Kidney glomerular epithelial cell (primary cell): ENCODE results near the gene SNRNP70.
"Not testable (repeated sequence)": the region's sequence is repeated elsewhere in the genome, so short reads cannot be mapped to it uniquely, and the experiment has no call there.

Source experiments
- DNase-seq: peaks from one replicate; lab custom pipeline; 2025; lab: John Stamatoyannopoulos, UW

Gene SNRNP70, protein sequence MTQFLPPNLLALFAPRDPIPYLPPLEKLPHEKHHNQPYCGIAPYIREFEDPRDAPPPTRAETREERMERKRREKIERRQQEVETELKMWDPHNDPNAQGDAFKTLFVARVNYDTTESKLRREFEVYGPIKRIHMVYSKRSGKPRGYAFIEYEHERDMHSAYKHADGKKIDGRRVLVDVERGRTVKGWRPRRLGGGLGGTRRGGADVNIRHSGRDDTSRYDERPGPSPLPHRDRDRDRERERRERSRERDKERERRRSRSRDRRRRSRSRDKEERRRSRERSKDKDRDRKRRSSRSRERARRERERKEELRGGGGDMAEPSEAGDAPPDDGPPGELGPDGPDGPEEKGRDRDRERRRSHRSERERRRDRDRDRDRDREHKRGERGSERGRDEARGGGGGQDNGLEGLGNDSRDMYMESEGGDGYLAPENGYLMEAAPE

DNA sequence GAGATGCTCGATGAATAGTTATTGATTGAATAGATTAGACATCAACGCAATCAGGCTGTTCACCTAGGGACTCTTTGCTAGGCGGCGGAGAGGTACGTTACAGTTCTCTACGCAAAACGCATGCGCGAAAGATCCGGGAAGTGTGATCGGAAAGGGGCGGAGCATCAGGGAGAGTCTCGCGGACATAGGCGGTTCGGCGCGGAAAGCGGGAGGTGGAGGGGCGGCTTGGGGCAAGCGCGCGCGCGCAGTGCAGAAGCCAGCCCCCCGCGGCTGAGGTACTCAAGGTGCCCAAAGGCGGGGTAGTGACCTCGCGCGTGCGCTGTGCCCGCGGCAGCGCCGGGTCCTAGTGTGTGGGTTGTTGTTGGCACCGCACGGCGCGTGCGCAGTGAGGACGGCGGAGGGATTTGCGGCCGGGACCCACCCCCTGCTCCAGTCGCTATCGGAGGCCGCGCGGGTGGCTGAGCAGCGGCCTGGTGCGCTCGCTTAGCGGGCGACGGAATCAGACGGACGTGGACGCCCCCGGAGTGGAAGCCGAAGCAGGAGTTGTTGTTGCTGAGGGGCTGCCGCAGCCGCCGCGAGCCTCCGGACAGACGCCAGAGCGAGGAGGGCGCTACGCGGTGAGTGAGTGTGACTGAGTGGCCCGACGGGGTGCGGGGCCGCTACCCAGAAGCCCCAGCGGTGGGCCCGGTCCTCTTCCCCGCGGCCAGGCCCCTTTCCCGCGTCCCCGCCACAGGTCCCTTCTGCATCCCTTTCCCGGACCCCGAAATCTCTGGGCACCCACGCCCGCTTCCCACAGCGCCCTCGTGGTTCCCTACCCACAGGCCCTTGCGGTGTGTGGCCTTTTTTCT is at the start of gene SNRNP70:
Gene SNRNP70, plus strand, starts transcription at position 432 of the 848 bp plus-strand sequence. CDS start 964 bp downstream, outside the sequence.
- DNase-seq: peak; percentile 97

GRCh38 chr19:49036815-49037214 is 48.4 kb upstream of the SNRNP70 start, which contains the start of gene CGB1:
TSS of gene CGB1 (minus strand) at chr19:49036895. CDS start at chr19:49036711, 184 bp downstream.
- DNase-seq: not testable (repeated sequence)

DNA sequence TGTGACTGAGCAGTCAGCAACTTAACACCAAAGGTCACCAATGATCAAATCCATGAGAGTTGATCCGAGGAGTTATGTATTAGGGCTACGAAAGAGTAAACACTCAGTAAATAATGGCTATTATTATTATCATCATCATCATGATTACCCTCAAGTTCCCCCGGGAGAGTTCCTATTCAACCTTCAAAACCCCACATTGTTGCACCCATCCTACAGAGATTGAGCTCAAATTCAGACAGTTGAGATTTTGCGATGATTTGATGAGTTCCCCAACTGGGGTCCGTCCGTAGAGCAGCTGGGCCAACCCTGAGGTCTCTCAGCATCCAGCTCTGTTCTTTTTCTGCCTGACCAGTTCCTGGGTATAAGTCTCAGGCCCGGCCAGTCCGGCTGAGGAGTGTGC is 47.1 kb upstream of the SNRNP70 start:
- not testable (repeated sequence) for DNase-seq

GRCh38 chr19:49038557-49039276 is 46.5 kb upstream of the SNRNP70 start:
- DNase-seq: peak; percentile 39

GRCh38 chr19:49039736-49040135 is 45.5 kb upstream of the SNRNP70 start:
- DNase-seq: not testable (repeated sequence)

GRCh38 chr19:49042177-49042576 is 43.1 kb upstream of the SNRNP70 start:
- DNase-seq: no peak

DNA sequence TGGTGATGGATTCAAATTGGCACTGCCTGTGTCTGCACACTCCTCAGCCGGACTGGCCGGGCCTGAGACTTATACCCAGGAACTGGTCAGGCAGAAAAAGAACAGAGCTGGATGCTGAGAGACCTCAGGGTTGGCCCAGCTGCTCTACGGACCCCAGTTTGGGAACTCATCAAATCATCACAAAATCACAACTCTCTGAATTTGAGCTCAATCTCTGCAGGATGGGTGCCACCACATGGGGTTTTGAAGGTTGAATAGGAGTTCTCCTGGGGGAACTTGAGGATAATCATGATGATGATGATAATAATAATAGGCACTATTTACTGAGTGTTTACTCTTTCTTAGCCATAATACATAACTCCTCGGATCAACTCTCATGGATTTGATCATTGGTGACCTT is 42.6 kb upstream of the SNRNP70 start:
- not testable (repeated sequence) for DNase-seq

GRCh38 chr19:49043548-49043947 is 41.7 kb upstream of the SNRNP70 start, which contains the start of gene CGB5:
TSS of gene CGB5 (plus strand) at chr19:49043848. CDS start at chr19:49044210, 362 bp downstream.
- DNase-seq: not testable (repeated sequence)

DNA sequence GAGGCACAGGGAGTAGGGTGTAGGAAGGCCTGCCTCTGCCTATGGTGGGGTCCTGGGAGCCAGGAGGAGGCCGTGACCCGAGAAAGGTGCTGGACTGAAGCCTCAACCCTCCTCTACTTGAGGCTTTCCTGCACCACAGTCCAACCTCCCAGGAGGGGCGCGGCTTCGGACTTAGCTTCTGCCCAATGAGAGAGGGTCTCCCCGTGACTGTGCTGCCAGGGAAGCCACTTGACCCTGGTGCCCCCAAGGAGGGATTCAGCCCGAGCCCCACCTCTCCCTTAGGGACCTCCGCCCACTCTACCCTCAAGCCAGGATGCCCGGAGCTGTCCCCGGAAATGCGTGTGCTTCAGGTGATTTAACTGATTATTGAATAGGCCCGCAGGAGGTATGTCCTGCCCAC is 36.2 kb upstream of the SNRNP70 start, which contains the start of gene CGB8:
Gene CGB8, minus strand, starts transcription at position 101 of the 400 bp plus-strand sequence. CDS start 372 bp downstream, outside the sequence.
- DNase-seq: not testable (repeated sequence)

DNA sequence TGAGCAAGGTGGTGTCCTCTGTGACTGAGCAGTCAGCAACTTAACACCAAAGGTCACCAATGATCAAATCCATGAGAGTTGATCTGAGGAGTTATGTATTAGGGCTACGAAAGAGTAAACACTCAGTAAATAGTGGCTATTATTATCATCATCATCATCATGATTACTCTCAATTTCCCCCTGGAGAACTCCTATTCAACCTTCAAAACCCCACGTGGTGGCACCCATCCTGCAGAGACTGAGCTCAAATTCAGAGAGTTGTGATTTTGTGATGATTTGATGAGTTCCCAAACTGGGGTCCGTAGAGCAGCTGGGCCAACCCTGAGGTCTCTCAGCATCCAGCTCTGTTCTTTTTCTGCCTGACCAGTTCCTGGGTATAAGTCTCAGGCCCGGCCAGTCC is 35.4 kb upstream of the SNRNP70 start:
- DNase-seq: not testable (repeated sequence)

DNA sequence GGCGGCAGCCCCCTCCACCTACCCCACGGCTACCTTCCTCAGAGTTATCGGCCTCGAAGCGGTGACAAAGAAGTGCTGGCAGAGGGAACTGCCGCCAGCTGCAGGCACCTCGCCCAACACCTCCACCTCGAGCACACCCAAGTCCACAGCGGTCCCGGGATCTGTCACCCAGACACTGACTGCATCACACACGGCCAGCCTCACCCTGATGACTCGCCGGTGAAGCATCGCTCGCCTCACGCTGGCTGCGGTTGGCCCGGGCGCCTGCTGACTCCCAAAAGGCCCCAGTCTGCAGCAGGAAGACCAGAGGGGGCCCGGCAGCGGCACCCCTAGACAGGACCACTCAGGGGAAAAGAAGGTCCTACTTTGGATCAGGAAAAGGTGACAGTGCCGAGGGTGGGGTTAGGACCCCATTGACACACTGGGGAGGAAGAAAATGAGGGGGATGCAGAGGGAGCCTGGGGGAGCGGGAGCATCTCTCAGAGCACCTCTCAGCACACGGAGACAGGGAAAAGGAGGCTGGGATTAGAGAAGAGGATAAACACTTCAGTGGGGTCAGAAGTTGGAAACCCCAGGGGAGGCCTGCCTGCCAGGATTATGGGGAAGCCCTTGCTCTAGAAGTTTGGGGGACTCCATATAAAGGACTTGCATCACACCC is 34.7 kb upstream of the SNRNP70 start:
- not testable (repeated sequence) for DNase-seq

DNA sequence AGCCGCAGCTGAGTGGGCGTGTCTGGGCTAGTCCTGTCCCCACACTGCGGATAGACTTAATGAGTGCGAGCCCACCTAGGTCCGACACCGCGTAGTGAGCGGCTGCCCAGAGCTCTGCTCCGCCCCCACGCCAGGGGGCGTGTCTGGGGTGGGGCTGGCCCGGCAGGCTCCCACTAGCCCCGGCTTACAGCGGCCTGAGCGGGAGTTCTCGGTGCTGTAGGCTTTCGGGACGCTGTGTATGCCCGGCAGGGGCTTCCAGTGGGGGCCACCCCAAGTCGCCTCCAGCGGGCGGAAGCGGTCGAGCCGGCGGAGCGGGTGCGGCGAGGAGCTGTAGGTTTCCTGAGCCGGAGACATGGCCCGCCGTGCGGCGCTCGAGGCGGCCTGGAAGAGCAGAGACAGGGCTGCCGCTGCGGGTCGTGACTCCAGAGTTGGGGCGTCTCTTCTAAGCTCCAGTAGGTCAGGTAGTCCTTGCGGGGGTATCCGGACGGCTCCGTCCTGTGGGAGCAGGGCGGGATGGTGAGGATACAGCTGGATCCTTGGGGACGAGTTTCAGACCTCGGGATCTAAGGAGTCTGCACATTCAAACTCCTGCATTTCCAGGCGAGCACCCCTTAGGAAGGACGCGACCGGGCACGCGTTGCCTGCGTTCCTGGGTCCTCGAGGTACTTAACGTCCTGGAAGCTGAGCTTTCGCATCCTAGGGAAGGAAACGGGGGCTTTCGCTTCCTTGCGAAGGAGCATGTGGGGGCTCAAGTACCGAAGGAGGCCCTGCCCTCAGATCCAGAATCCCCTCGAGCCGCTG is 28.9 kb upstream of the SNRNP70 start:
- DNase-seq: no peak

GRCh38 chr19:49056902-49057596 is 28.2 kb upstream of the SNRNP70 start:
- not testable (repeated sequence) for DNase-seq

DNA sequence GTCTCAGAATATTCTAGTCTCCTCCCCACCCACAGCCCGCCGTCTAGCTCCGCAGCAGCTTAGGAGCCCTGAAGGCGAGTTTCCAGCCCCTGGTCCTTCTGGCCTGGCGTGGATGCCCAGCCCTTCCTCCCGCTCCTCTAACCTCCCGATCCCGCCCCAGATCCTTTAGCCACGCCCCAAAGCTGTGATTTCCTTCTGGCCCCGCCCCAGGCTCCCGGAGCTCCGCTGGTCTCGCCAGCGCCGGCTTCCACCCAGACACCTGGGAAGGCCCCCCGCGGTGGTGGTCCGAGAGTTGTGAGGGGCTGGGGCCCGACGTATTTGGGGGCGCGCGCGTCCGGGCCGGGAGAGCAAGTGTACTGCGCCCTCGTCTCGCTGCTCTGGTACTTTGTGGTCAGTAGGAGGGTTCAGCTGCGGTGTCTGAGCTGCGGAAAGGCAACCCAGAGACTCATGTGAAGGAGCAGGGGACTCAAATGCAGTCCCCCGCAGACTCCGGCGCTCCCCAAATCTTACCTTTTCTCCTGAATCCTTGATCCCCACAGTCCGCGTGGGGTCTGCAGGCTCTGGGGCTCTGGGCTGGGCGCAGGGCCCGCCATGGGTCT is 27.5 kb upstream of the SNRNP70 start, which contains the start of gene CGB7:
Gene CGB7, minus strand, starts transcription at position 114 of the 599 bp plus-strand sequence. CDS start 2,374 bp downstream, outside the sequence.
- peak; percentile 36 for DNase-seq

DNA sequence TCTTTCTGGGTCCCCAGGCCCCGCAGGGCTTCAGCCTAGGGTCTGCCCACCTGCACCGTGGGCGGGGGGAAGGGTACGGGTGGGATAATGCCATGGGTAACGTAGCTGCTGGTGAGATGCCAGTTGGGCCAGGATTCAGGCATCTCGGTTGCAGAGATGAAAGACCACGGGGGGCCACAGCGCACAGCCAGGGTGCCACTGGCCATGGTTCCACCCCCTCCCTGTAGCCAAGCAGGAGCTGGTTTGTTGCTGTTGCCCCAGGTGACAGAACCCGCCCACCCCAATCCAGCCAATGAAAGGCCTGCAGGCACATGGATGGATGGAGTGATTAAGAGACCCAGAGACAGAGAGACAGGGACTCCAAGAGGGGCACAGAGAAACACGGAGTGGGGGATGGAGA is 26.7 kb upstream of the SNRNP70 start:
- DNase-seq: no peak

DNA sequence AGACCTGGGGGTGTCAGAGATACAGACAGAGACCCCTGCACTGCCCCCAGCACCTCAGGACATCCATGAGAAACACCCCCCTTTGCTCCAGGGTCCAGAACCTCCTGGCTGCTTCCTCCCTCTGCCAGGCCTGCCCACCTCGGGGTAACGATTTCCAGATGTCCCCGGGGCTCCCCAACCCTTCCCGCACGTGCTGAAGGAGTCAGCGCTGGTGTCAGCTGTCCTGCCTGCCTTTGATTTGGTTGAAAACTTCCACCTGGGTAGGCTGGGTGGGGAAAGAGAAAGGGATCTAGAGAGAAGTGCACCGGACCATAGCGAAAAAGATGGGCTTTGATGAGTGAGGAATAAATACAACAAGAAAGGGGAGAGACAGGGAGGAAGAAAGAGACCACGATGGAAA is 26.2 kb upstream of the SNRNP70 start:
- no peak for DNase-seq

DNA sequence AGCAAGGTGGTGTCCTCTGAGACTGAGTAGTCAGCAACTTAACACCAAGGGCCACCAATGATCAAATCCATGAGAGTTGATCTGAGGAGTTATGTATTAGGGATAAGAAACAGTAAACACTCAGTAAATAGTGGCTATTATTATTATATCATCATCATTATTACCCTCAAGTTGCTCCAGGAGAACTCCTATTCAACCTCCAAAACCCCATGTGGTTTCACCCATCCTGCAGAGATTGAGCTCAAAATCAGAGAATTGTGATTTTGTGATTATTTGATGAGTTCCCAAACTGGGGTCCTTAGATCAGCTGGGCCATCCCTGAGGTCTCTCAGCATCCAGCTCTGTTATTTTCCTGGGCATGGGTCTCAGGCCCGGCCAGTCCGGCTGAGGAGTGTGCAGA is 24.3 kb upstream of the SNRNP70 start:
- no peak for DNase-seq

DNA sequence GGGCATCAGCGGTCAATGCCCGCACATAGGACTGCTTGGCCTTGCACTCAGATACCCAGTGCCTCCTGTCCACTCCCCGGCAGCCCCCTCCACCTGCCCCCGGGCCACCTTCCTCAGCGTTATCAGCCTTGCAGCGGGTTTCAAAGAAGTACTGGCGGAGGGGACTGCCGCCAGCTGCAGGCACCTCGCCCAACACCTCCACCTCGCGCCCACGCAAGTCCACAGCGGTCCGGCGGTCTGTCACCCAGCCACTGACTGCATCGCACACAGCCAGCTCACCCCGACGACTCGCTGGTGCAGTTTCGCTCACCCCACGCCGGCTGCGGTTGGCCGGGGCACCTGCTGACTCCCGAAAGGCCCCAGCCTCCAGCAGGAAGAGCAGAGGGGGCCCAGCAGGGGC is 23.8 kb upstream of the SNRNP70 start:
- no peak for DNase-seq

DNA sequence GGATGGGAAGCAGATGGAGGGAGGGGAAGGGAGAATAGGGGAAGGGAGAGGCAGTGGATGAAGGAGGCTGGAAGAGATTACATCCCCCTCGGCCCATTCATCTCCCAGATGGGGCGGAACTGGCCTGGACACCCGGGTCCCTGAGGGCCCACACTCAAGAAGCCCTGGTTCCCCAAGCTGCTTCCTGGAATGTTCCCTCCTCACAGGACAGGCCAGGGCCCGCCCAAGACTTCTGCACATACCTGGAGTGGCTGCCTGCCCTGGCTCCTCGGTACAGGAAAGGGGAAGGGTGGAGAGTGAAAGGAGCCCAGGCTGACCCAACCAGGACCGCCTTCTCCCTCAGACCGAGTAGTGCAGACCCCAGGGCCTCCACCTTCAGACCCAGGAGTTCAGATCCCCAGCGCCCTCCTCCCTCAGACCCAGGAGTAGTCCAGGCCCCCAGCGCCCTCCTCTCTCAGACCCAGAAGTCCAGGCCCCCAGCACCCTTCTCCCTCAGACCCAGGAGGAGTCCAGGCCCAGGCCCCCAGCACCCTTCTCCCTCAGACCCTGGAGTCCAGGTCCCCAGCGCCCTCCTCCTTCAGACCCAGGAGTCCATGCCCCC is 21.1 kb upstream of the SNRNP70 start:
- no peak for DNase-seq
